ENCODE data around the gene TBC1D8. TPM values are rescaled to one million over a fixed set of nuclear protein-coding genes. Genes with fewer than 3 reads are reported as not detected.

Gene TBC1D8
- total and polyA plus RNA-seq, 9 of the 15 experiments (the other 6 are each of a cell fraction or from before 2014, with no cell fraction given), result 0.36 to 1.3 (median 0.82) TPM

DNA sequence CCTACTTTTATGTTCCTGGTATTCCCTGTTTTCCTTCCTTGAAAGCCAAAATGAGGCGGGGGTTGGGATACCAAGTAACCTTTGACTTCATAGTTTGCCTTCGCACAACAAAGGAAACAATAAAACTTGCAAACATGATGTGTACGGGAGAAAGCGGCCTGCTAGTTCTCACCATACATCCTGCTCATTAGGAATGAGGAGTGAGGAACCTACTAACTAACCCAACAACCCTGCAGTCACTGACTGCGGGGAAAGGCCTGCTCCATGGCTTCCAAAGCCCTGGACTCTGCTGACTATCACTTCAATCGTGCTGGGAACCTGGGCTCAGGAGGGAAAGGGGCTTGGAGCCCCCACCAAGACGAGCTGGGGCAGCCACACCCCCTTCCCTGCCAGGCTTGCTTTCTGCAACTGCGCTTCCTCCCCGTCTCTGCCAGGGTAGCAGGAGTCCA, 124.9 kb downstream of the TBC1D8 start:
- WGBS (ENCODE audit: insufficient coverage, low coverage, missing lambda C conversion rate), result 66% methylated on average over 9 of the region's 9 CpGs
- FAIRE-seq, result no peak
- Histone ChIP-seq H2AFZ (ENCODE audit: low read depth, low read length) (no peak overlapping the region), H3K9ac (ENCODE audit: insufficient read depth in 1 of 2, low read depth in 2 of 2, low read length in 2 of 2) (no peak overlapping the region; a peak in 1 of 4 replicates), H3K27me3 (ENCODE audit: control insufficient read depth in 2 of 2, insufficient read depth in 2 of 2, low read length in 2 of 2) (peaks cover 3 to 12% of the 10 kb centered on the region in 2 experiments; a peak in 2 of 5 replicates), H4K20me1 (replicated peaks; ENCODE audit: control insufficient read depth, insufficient read depth, low read length) (no peaks in the 10 kb centered on the region), H3K9me1 (ENCODE audit: control insufficient read depth, insufficient read depth, low read length) (no peaks in the 10 kb centered on the region), H3K4me3 (no peak overlapping the region), H3K36me3 (ENCODE audit: control insufficient read depth, insufficient read depth, low read length) (no peaks in the 10 kb centered on the region), H3K9me3 (replicated peaks; ENCODE audit: control insufficient read depth, insufficient read depth, low read depth, low read length) (no peaks in the 10 kb centered on the region), H3K4me1 (replicated peaks in 1 of 2; ENCODE audit: control insufficient read depth in 2 of 2, insufficient read depth in 2 of 2, low read length in 2 of 2) (no peaks in the 10 kb centered on the region; a peak in 2 of 5 replicates), H3K27ac (ENCODE audit: extremely low read depth, low read depth, low read length) (no peak overlapping the region), H3K79me2 (ENCODE audit: control insufficient read depth, insufficient read depth, low read length) (no peaks in the 10 kb centered on the region), H3K4me2 (ENCODE audit: insufficient read depth, low read length) (no peak overlapping the region)
- BruUV-seq (replicated peaks), result no TSS peak
- CTCF ChIA-PET (ENCODE audit: low intra/inter-chr PET ratio), result interaction anchor here (0.7 kb wide), 1 partner anchor 30 kb away, joined by 3 read pairs; no protein-coding TSS in a partner anchor
- POLR2A ChIA-PET, result interaction anchor here (1.5 kb wide), 1 partner anchor 12 kb away, joined by 3 read pairs; no protein-coding TSS in a partner anchor
- intact Hi-C loops (cut with micrococcal nuclease) (no loop called here), in situ Hi-C loops (cut with MboI) (loop anchor here (5.0 kb wide), 1 partner anchor 181 kb away; no protein-coding TSS in a partner anchor)
- DNase-seq (ENCODE audit: extremely low read depth in 1 of 4, low spot score in 3 of 4), result no peak
- TF ChIP-seq PCBP1 (IDR thresholded peaks at IDR 0.05; ENCODE audit: low read depth, low read length, poor library complexity, severe bottlenecking) (no peak), CCNT2 (IDR thresholded peaks at IDR 0.05; ENCODE audit: borderline replicate concordance, extremely low read depth, insufficient read length, low read depth, low read length) (no peak), CHCHD3 (CRISPR knock-in tag; IDR thresholded peaks at IDR 0.05) (no peak), NFIX (CRISPR knock-in tag; IDR thresholded peaks at IDR 0.05; ENCODE audit: low read depth) (no peak)
- TF ChIP-seq, protein P1, sequence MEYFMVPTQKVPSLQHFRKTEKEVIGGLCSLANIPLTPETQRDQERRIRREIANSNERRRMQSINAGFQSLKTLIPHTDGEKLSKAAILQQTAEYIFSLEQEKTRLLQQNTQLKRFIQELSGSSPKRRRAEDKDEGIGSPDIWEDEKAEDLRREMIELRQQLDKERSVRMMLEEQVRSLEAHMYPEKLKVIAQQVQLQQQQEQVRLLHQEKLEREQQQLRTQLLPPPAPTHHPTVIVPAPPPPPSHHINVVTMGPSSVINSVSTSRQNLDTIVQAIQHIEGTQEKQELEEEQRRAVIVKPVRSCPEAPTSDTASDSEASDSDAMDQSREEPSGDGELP (CRISPR knock-in tag; IDR thresholded peaks at IDR 0.05; ENCODE audit: borderline replicate concordance), result no peak
- TF ChIP-seq, protein P2, sequence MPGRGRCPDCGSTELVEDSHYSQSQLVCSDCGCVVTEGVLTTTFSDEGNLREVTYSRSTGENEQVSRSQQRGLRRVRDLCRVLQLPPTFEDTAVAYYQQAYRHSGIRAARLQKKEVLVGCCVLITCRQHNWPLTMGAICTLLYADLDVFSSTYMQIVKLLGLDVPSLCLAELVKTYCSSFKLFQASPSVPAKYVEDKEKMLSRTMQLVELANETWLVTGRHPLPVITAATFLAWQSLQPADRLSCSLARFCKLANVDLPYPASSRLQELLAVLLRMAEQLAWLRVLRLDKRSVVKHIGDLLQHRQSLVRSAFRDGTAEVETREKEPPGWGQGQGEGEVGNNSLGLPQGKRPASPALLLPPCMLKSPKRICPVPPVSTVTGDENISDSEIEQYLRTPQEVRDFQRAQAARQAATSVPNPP (IDR thresholded peaks at IDR 0.05; ENCODE audit: borderline replicate concordance, insufficient read depth, insufficient read length), result no peak
- ATAC-seq, result no peak

All from K562 (cell line).